Measurements from ENCODE around the gene CNIH3.

CNIH3 gene

DNA sequence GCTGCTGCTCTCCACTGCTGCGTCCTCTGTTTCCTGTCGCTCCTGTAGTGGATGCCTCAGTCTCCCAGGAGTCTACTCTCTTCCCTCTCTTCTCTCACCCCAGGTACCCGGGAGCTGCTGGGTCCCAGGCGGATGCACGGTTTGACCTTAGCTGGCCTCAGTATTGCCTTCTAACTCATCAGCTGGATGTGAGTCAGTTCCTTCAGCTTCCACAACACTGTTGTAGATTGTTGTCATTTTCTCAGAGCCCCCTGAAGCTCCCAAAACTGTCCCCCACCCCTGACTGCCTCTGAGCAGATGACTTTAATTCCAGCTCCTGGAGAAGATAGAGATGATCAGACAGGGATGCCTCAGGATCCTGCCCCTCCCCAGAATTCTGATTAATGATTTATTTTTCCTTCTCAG, 7.2 kb downstream of the CNIH3 start:
- no peaks in the 10 kb centered on the region for H3K4me1 ChIP-seq
- H3K36me3 ChIP-seq: no peaks in the 10 kb centered on the region
- no peak overlapping the region for H3K27ac ChIP-seq
- intact Hi-C loops (cut with DNase I; ENCODE audit: low total_unique reads): no loop called here
- peaks cover 0 to 17% of the 10 kb centered on the region in 2 donors for H3K27me3 ChIP-seq
- DNase-seq: no peak
- H3K4me3 ChIP-seq: no peak overlapping the region
- no peaks in the 10 kb centered on the region for H3K9me3 ChIP-seq
- TF ChIP-seq, protein P1, sequence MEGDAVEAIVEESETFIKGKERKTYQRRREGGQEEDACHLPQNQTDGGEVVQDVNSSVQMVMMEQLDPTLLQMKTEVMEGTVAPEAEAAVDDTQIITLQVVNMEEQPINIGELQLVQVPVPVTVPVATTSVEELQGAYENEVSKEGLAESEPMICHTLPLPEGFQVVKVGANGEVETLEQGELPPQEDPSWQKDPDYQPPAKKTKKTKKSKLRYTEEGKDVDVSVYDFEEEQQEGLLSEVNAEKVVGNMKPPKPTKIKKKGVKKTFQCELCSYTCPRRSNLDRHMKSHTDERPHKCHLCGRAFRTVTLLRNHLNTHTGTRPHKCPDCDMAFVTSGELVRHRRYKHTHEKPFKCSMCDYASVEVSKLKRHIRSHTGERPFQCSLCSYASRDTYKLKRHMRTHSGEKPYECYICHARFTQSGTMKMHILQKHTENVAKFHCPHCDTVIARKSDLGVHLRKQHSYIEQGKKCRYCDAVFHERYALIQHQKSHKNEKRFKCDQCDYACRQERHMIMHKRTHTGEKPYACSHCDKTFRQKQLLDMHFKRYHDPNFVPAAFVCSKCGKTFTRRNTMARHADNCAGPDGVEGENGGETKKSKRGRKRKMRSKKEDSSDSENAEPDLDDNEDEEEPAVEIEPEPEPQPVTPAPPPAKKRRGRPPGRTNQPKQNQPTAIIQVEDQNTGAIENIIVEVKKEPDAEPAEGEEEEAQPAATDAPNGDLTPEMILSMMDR (IDR thresholded peaks at IDR 0.05): no peak

DNA sequence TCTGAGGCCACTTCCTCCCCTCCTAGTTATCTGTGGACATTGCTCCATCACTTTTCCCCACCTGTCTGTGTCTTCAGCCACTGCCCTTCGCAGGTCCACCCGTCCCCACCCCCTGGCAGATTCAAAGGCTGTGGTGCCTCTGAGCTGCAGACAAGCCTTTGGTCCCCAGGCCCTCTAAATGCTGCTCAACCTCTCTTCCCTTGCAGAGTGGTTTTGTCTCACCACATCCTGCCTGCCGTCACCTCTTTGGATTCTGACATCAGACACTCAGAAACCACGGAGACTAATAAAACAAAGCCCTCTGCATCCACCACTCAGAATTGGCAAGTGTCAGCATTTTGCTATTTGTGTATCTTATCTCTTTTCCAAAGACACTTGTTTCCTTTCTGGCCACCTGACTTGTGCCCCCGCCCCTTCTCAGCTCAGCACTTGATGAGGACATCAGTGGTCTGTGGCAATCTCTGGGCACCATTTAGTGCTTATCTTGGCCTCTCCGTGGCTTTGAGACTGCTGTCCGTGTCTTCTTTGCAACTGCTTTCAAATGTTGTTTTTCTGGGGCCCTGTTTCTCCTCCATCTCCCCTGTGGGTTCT, 7.7 kb downstream of the CNIH3 start:
- H3K4me3 ChIP-seq: no peak overlapping the region
- no peaks in the 10 kb centered on the region for H3K36me3 ChIP-seq
- peaks cover 0 to 12% of the 10 kb centered on the region in 2 donors for H3K27me3 ChIP-seq
- no peak for DNase-seq
- H3K27ac ChIP-seq: no peak overlapping the region
- TF ChIP-seq, protein P1 (IDR thresholded peaks at IDR 0.05): no peak
- no peaks in the 10 kb centered on the region for H3K9me3 ChIP-seq
- intact Hi-C loops (cut with DNase I; ENCODE audit: low total_unique reads): no loop called here
- H3K4me1 ChIP-seq: no peaks in the 10 kb centered on the region

DNA sequence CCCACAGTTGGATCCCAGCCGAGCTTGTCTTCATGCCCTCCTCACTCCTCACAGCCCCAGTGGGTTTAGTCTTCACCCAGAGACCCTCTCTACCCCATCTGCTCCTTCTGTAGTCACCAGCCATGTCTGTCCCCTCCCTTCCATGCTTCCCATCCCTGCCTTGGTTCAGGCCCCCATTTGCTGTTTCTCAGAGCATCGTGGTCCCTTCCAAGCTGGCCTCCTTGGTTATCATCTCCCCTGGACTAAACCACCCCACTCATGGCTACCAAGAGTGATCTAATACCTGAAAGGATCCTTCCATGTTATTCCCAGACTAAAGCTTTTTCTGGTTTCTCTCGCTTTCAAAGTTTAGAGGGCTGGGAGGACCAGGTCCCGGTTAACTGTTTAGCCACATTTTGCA, 8.3 kb downstream of the CNIH3 start:
- Histone ChIP-seq H3K4me3 (no peak overlapping the region), H3K27me3 (peaks cover 0 to 7% of the 10 kb centered on the region in 2 donors), H3K27ac (no peak overlapping the region), H3K36me3 (no peaks in the 10 kb centered on the region), H3K9me3 (no peaks in the 10 kb centered on the region), H3K4me1 (no peaks in the 10 kb centered on the region)
- DNase-seq: no peak
- intact Hi-C loops (cut with DNase I; ENCODE audit: low total_unique reads): no loop called here
- TF ChIP-seq, protein P1 (IDR thresholded peaks at IDR 0.05): no peak

DNA sequence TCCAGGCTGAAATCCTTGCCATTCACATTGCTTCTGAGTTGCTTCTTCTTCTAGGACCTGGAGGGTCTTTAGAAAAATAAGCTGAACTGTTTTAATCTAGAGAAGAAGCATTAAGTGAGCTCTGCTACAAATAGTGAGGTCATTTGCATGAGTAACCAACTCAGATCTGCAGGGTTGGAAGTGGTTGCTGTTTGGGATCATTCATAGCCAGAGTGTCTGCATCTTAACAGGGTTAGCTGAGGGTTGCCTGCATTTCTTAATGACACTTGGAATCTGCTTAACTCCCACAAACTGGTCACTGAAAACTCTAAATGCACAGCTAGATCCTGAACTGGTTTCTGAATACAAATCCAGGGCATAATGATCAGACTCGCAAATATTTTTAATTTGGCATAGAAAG, 9.9 kb downstream of the CNIH3 start:
- intact Hi-C loops (cut with DNase I; ENCODE audit: low total_unique reads): no loop called here
- no peak for DNase-seq
- Histone ChIP-seq H3K36me3 (no peaks in the 10 kb centered on the region), H3K9me3 (no peaks in the 10 kb centered on the region), H3K27ac (no peak overlapping the region), H3K27me3 (peaks cover 0 to 3% of the 10 kb centered on the region in 2 donors), H3K4me3 (no peak overlapping the region), H3K4me1 (no peaks in the 10 kb centered on the region)
- TF ChIP-seq, protein P1 (IDR thresholded peaks at IDR 0.05): no peak

DNA sequence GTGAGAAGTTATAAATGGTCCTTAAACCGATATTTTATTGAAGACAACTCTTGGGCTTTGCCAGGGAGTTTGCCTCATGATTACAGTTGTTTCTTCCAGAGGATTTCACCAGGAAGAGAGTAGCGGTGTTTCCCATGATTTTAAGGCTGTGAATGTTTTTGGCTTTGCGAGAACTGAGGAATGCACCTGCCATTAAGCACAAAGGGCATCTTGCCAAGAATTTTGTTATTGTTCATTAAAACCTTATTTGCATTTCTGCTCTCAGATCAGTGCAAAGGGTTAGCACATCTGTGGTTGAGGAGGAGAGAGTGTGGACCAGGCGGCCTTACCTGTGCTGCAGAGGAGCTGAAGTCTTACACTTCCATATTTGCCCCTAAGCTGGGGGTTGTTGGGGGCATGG, 13.8 kb downstream of the CNIH3 start:
- no peak for DNase-seq
- Histone ChIP-seq H3K4me1 (no peaks in the 10 kb centered on the region), H3K27me3 (no peaks in the 10 kb centered on the region), H3K9me3 (no peaks in the 10 kb centered on the region), H3K27ac (no peak overlapping the region), H3K36me3 (no peaks in the 10 kb centered on the region), H3K4me3 (no peak overlapping the region)
- intact Hi-C loops (cut with DNase I; ENCODE audit: low total_unique reads): no loop called here
- TF ChIP-seq, protein P1 (IDR thresholded peaks at IDR 0.05): no peak
